GM23338 (cell line): ENCODE results near the gene TMEM51. TPM values are rescaled to one million over a fixed set of nuclear protein-coding genes. Genes with fewer than 3 reads are reported as not detected.

Source experiments
- ATAC-seq: fragments of 200-7000 bp; cut with Tn5 transposase; 3 replicates; pipeline ENCODE4 v1.9.1; 2020
- DNase-seq: peaks from one replicate; pipeline ENCODE4 v3.0.0-alpha.2; 2015; ENCODE audit warnings: low spot score
- H2AFZ ChIP-seq: fragments of 200-600 bp; sonication (generic); 2 replicates; pipeline ENCODE4 v1.8.0; 2016; ENCODE audit warnings: antibody characterized with exemption, mild to moderate bottlenecking, moderate library complexity
- H3F3A ChIP-seq: fragments of 200-600 bp; sonication (generic); replicated peaks from 2 replicates; pipeline ENCODE4 v1.8.0; 2017; ENCODE audit warnings: antibody characterized with exemption, mixed run types, low read depth
- H3K27ac ChIP-seq: fragments of 200-600 bp; sonication (generic); 2 replicates; pipeline ENCODE4 v1.6.1; 2016; ENCODE audit warnings: low read depth
- H3K27me3 ChIP-seq: fragments of 200-600 bp; sonication (generic); 2 replicates; pipeline ENCODE4 v1.8.0; 2016; ENCODE audit warnings: mild to moderate bottlenecking, mixed run types, moderate library complexity; ENCODE audit not compliant: insufficient read depth
- H3K36me3 ChIP-seq: fragments of 200-600 bp; sonication (generic); 2 replicates; pipeline ENCODE4 v1.8.0; 2016; ENCODE audit warnings: mild to moderate bottlenecking; ENCODE audit not compliant: insufficient read depth
- H3K4me1 ChIP-seq: fragments of 200-600 bp; sonication (generic); 2 replicates; pipeline ENCODE4 v1.8.0; 2016; ENCODE audit warnings: mild to moderate bottlenecking, moderate library complexity; ENCODE audit not compliant: insufficient read depth
- H3K4me2 ChIP-seq: fragments of 200-600 bp; sonication (generic); 2 replicates; pipeline ENCODE4 v1.7.1; 2017; ENCODE audit warnings: mixed run types
- H3K4me3 ChIP-seq: fragments of 200-600 bp; sonication (generic); 2 replicates; pipeline ENCODE4 v1.6.1; 2016; ENCODE audit warnings: mixed run types
- H3K79me2 ChIP-seq: fragments of 200-600 bp; sonication (generic); replicated peaks from 2 replicates; pipeline ENCODE4 v1.8.0; 2017; ENCODE audit warnings: mild to moderate bottlenecking; ENCODE audit not compliant: insufficient read depth
- H3K9me2 ChIP-seq: fragments of 200-600 bp; sonication (generic); 2 replicates; pipeline ENCODE4 v1.8.0; 2017; ENCODE audit not compliant: insufficient read depth
- H4K20me1 ChIP-seq: fragments of 200-600 bp; sonication (generic); replicated peaks from 2 replicates; pipeline ENCODE4 v1.8.0; 2017; ENCODE audit warnings: mild to moderate bottlenecking; ENCODE audit not compliant: insufficient read depth
- H3K27ac Mint-ChIP-seq: 2 replicates; pipeline ENCODE4 v1.8.0; 2020; ENCODE audit warnings: inconsistent platforms, mild to moderate bottlenecking, moderate library complexity, mixed read lengths
- H3K27me3 Mint-ChIP-seq: 3 replicates; pipeline ENCODE4 v1.8.0; 2022; ENCODE audit warnings: low read depth, mild to moderate bottlenecking, moderate library complexity, mixed read lengths, inconsistent platforms; ENCODE audit not compliant: insufficient read depth, poor library complexity
- H3K36me3 Mint-ChIP-seq: 3 replicates; pipeline ENCODE4 v1.8.0; 2021; ENCODE audit warnings: low read depth, mild to moderate bottlenecking, inconsistent platforms, moderate library complexity, mixed read lengths
- H3K4me1 Mint-ChIP-seq: 3 replicates; pipeline ENCODE4 v1.8.0; 2020; ENCODE audit warnings: mild to moderate bottlenecking, inconsistent platforms, mixed read lengths
- H3K4me3 Mint-ChIP-seq: 3 replicates; pipeline ENCODE4 v1.8.0; 2021; ENCODE audit warnings: moderate library complexity, mild to moderate bottlenecking, inconsistent platforms, mixed read lengths
- H3K9me3 Mint-ChIP-seq: 3 replicates; pipeline ENCODE4 v1.8.0; 2020; ENCODE audit warnings: moderate library complexity, mild to moderate bottlenecking, inconsistent platforms, mixed read lengths
- CREB1 ChIP-seq: fragments of 250-450 bp; sonication (Bioruptor Pico); IDR thresholded peaks from 2 replicates; pipeline ENCODE4 v1.5.0; 2020; ENCODE audit warnings: low read depth, mild to moderate bottlenecking, moderate library complexity
- ETS1 ChIP-seq: IDR thresholded peaks from 2 replicates; pipeline ENCODE4 v1.6.1; 2016; ENCODE audit warnings: antibody characterized with exemption
- EZH2phosphoT487 ChIP-seq: fragments of 200-600 bp; sonication (generic); IDR thresholded peaks from one replicate; pipeline ENCODE4 v1.8.1; 2018; ENCODE audit warnings: antibody characterized with exemption; ENCODE audit not compliant: unreplicated experiment
- NANOG ChIP-seq: IDR thresholded peaks from 2 replicates; pipeline ENCODE4 v1.6.1; 2016; ENCODE audit warnings: antibody characterized with exemption, borderline replicate concordance
- POLR2AphosphoS5 ChIP-seq: IDR thresholded peaks from 2 replicates; pipeline ENCODE4 v1.6.1; 2016; ENCODE audit warnings: antibody characterized with exemption, low read depth
- ZNF331 ChIP-seq: fragments of 250-450 bp; sonication (Bioruptor Pico); IDR thresholded peaks from 2 replicates; pipeline ENCODE4 v1.5.0; 2020; ENCODE audit warnings: low read depth, mild to moderate bottlenecking, moderate library complexity
- ZNF462 ChIP-seq: fragments of 250-450 bp; sonication (Bioruptor Pico); IDR thresholded peaks from 2 replicates; pipeline ENCODE4 v1.5.0; 2020; ENCODE audit warnings: mild to moderate bottlenecking, moderate library complexity
- polyA plus RNA-seq: library from polyadenylated mRNA; unstranded; fragments of >200 nt; fragmentation: Nextera tagmentation; extraction: Ambion mirVana; gene quantifications from 2 replicates; pipeline ENCODE4 v1.2.1, GENCODE V29; 2016
- total RNA-seq: library from RNA; depleted of rRNA; stranded (reverse); fragments of >200 nt; shearing (Covaris generic); gene quantifications from 2 replicates; pipeline ENCODE4 v1.2.3, GENCODE V29; 2014

TMEM51 gene
- total and polyA plus RNA-seq, 2 experiments from 2014 or later, result 4.0 to 5.2 TPM

- H3K27ac Mint-ChIP-seq, result peak overlapping the region; percentile 2; the same call in 1 of the 2 replicates
Observed at GRCh38 chr1:15160626-15161025, 7.1 kb downstream of the TMEM51 start.

More at GRCh38 chr1:15160626-15161025, 7.1 kb downstream of the TMEM51 start:
- no peaks in the 10 kb centered on the region for H3K27me3 ChIP-seq
- H3K79me2 ChIP-seq, result peaks cover 33% of the 10 kb centered on the region
- Mint-ChIP-seq H3K36me3 (no peaks in the 10 kb centered on the region; the same call in 2 of the 3 replicates), H3K9me3 (no peaks in the 10 kb centered on the region), H3K4me1 (peaks cover 40% of the 10 kb centered on the region), H3K4me3 (no peak overlapping the region), H3K27me3 (peaks cover 23% of the 10 kb centered on the region)
- H3K36me3 ChIP-seq, result no peaks in the 10 kb centered on the region
- no peaks in the 10 kb centered on the region for H3F3A ChIP-seq
- H3K4me2 ChIP-seq, result 0 out of 2 replicates have a peak overlapping the region, but pooled peaks have one; percentile 14
- H3K27ac ChIP-seq, result no peak overlapping the region
- ATAC-seq (no peak), DNase-seq (no peak)
- TF ChIP-seq NANOG (no peak), CREB1 (CRISPR knock-in tag) (no peak), ETS1 (no peak), ZNF331 (CRISPR knock-in tag) (no peak), ZNF462 (CRISPR knock-in tag) (no peak), POLR2AphosphoS5 (no peak), EZH2phosphoT487 (no peak)
- H3K4me1 ChIP-seq, result peaks cover 8% of the 10 kb centered on the region; the same call in 1 of the 2 replicates
- no peaks in the 10 kb centered on the region for H3K9me2 ChIP-seq
- H4K20me1 ChIP-seq, result peaks cover 8% of the 10 kb centered on the region
- H3K4me3 ChIP-seq, result no peak overlapping the region
- no peak overlapping the region for H2AFZ ChIP-seq
